ENCODE measurements around the gene ROBO1.

Gene ROBO1

DNA sequence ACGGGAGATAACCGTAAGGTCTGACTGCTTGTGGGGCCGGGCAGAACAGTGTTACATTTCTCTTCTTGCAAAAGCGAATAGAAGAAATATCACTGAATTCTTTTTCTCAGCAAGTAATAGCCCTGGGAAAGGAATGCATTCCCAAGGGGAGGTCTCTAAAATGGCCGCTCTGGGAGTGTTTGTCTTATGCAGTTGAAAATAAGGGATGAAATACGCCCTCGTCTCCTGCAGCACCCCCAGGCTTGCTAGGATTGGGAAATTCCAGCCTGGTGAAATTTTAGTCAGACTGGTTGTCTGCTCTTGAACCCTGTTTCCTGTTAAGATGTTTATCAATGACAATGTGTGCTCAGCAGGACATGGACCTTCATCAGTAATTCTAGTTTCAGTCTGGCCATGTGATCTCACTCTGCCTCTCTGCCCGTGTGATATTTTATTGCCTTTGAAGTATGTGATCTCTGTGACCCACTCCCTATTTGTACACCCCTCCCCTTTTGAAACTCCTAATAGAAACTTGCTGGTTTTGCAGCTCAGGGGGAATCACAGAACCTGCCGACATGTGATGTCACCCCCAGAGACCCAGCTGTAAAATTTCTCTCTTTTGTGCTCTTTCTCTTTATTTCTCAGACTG, 715.6 kb downstream of the ROBO1 start:
- Histone ChIP-seq H3F3A (ENCODE audit: insufficient read depth) (no peaks in the 10 kb centered on the region), H3K9me2 (replicated peaks; ENCODE audit: insufficient read depth, low read length) (no peaks in the 10 kb centered on the region), H3K4me2 (ENCODE audit: low read depth, low read length, poor library complexity, severe bottlenecking) (no peak overlapping the region), H3K9me3 (ENCODE audit: insufficient read depth, low read length) (no peaks in the 10 kb centered on the region), H3K36me3 (ENCODE audit: low read length) (no peaks in the 10 kb centered on the region), H3K4me3 (ENCODE audit: insufficient read depth, low read length, poor library complexity, severe bottlenecking) (no peak overlapping the region), H3K9ac (ENCODE audit: low read length) (no peak overlapping the region), H4K20me1 (ENCODE audit: low read depth, low read length) (no peaks in the 10 kb centered on the region), H3K79me2 (ENCODE audit: insufficient read depth, low read length) (no peaks in the 10 kb centered on the region), H3K27me3 (ENCODE audit: low read length) (no peaks in the 10 kb centered on the region), H3K27ac (ENCODE audit: low read depth, low read length) (no peak overlapping the region), H2AFZ (ENCODE audit: low read depth, low read length, severe bottlenecking) (no peak overlapping the region)
- TF ChIP-seq, protein P1, sequence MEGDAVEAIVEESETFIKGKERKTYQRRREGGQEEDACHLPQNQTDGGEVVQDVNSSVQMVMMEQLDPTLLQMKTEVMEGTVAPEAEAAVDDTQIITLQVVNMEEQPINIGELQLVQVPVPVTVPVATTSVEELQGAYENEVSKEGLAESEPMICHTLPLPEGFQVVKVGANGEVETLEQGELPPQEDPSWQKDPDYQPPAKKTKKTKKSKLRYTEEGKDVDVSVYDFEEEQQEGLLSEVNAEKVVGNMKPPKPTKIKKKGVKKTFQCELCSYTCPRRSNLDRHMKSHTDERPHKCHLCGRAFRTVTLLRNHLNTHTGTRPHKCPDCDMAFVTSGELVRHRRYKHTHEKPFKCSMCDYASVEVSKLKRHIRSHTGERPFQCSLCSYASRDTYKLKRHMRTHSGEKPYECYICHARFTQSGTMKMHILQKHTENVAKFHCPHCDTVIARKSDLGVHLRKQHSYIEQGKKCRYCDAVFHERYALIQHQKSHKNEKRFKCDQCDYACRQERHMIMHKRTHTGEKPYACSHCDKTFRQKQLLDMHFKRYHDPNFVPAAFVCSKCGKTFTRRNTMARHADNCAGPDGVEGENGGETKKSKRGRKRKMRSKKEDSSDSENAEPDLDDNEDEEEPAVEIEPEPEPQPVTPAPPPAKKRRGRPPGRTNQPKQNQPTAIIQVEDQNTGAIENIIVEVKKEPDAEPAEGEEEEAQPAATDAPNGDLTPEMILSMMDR (IDR thresholded peaks at IDR 0.05; ENCODE audit: insufficient read depth, low read length, poor library complexity, severe bottlenecking), result no peak
- no peak for TF ChIP-seq EZH2phosphoT487 (conservative IDR thresholded peaks at IDR 0.05; ENCODE audit: low read length)

GRCh38 chr3:79047581-79047980, 720.2 kb downstream of the ROBO1 start:
- no peaks in the 10 kb centered on the region for H3K27me3 ChIP-seq (ENCODE audit: low read length)
- H3K9ac ChIP-seq (ENCODE audit: low read length), result no peak overlapping the region
- no peaks in the 10 kb centered on the region for H3K36me3 ChIP-seq (ENCODE audit: low read length)
- no peak overlapping the region for H3K27ac ChIP-seq (ENCODE audit: low read depth, low read length)
- H3K9me3 ChIP-seq (ENCODE audit: insufficient read depth, low read length), result no peaks in the 10 kb centered on the region
- no peak overlapping the region for H3K4me3 ChIP-seq (ENCODE audit: insufficient read depth, low read length, poor library complexity, severe bottlenecking)
- H3K4me2 ChIP-seq (ENCODE audit: low read depth, low read length, poor library complexity, severe bottlenecking), result no peak overlapping the region
- H3K9me2 ChIP-seq (replicated peaks; ENCODE audit: insufficient read depth, low read length), result no peaks in the 10 kb centered on the region
- TF ChIP-seq, protein P1 (IDR thresholded peaks at IDR 0.05; ENCODE audit: insufficient read depth, low read length, poor library complexity, severe bottlenecking), result no peak
- TF ChIP-seq EZH2phosphoT487 (conservative IDR thresholded peaks at IDR 0.05; ENCODE audit: low read length), result no peak
- no peaks in the 10 kb centered on the region for H3F3A ChIP-seq (ENCODE audit: insufficient read depth)
- no peaks in the 10 kb centered on the region for H4K20me1 ChIP-seq (ENCODE audit: low read depth, low read length)
- H2AFZ ChIP-seq (ENCODE audit: low read depth, low read length, severe bottlenecking), result no peak overlapping the region
- H3K79me2 ChIP-seq (ENCODE audit: insufficient read depth, low read length), result no peaks in the 10 kb centered on the region

DNA sequence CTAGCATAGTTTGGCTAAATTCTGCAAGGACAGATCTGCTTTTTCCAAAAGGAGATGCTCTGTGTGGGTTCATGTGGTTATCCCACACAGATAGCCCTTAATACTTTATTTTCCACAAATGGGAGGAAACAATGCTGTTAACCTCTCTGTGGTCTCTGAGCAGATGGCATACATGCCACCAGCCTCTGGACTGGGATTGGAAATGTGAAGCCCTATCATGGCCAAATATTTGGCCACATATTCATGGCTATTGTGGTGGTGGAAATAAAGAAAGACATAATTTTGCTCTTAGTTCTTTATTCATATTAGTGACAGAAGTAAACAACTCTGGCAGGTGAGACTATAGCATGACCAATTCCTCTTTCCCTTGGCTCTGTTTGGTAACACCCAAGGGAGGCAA, 726.2 kb downstream of the ROBO1 start:
- TF ChIP-seq, protein P1 (IDR thresholded peaks at IDR 0.05; ENCODE audit: insufficient read depth, low read length, poor library complexity, severe bottlenecking), result no peak
- TF ChIP-seq EZH2phosphoT487 (conservative IDR thresholded peaks at IDR 0.05; ENCODE audit: low read length), result no peak
- H3K9me3 ChIP-seq (ENCODE audit: insufficient read depth, low read length), result no peaks in the 10 kb centered on the region

More for the DNA sequence above, 726.2 kb downstream of the ROBO1 start:
- H3K79me2 ChIP-seq (ENCODE audit: insufficient read depth, low read length), result no peaks in the 10 kb centered on the region
- no peaks in the 10 kb centered on the region for H3F3A ChIP-seq (ENCODE audit: insufficient read depth)
- H3K9me2 ChIP-seq (replicated peaks; ENCODE audit: insufficient read depth, low read length), result no peaks in the 10 kb centered on the region
- no peak overlapping the region for H3K27ac ChIP-seq (ENCODE audit: low read depth, low read length)
- no peaks in the 10 kb centered on the region for H3K27me3 ChIP-seq (ENCODE audit: low read length)
- H3K9ac ChIP-seq (ENCODE audit: low read length), result no peak overlapping the region
- no peaks in the 10 kb centered on the region for H3K36me3 ChIP-seq (ENCODE audit: low read length)
- H3K4me3 ChIP-seq (ENCODE audit: insufficient read depth, low read length, poor library complexity, severe bottlenecking), result no peak overlapping the region
- H3K4me2 ChIP-seq (ENCODE audit: low read depth, low read length, poor library complexity, severe bottlenecking), result no peak overlapping the region
- H2AFZ ChIP-seq (ENCODE audit: low read depth, low read length, severe bottlenecking), result no peak overlapping the region
- H4K20me1 ChIP-seq (ENCODE audit: low read depth, low read length), result no peaks in the 10 kb centered on the region
